HG02798 (cell line): Measurements from ENCODE around the gene INPP4B.

Source experiments
- ATAC-seq: cut with Tn5 transposase; IDR thresholded peaks from one replicate; pipeline ENCODE4 v1.9.1; 2021; ENCODE audit warnings: mild to moderate bottlenecking; ENCODE audit not compliant: unreplicated experiment, poor library complexity

Gene INPP4B

GRCh38 chr4:142218726-142219125 is 627.4 kb downstream of the INPP4B start:
- no peak for ATAC-seq

DNA sequence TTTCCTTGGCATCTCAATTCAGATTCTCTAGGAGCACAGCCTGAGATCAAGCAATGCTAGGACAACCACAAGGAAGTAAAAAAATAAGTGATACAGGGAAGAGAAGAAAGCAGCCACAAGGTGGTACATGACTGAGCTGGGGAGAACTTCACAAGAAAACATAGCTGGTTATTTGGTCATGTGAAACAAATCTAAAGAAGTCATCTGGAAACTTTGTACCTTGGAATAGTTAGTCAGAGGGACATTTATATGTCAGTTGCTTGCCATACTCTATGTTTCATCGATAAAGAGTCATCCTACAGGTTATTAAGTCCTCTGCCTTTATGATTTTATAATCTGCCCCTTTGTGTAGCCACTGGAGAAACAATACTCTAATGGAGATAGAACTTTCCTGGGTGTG is 634.7 kb downstream of the INPP4B start:
- no peak for ATAC-seq

GRCh38 chr4:142203505-142203904 is 642.6 kb downstream of the INPP4B start:
- no peak for ATAC-seq

DNA sequence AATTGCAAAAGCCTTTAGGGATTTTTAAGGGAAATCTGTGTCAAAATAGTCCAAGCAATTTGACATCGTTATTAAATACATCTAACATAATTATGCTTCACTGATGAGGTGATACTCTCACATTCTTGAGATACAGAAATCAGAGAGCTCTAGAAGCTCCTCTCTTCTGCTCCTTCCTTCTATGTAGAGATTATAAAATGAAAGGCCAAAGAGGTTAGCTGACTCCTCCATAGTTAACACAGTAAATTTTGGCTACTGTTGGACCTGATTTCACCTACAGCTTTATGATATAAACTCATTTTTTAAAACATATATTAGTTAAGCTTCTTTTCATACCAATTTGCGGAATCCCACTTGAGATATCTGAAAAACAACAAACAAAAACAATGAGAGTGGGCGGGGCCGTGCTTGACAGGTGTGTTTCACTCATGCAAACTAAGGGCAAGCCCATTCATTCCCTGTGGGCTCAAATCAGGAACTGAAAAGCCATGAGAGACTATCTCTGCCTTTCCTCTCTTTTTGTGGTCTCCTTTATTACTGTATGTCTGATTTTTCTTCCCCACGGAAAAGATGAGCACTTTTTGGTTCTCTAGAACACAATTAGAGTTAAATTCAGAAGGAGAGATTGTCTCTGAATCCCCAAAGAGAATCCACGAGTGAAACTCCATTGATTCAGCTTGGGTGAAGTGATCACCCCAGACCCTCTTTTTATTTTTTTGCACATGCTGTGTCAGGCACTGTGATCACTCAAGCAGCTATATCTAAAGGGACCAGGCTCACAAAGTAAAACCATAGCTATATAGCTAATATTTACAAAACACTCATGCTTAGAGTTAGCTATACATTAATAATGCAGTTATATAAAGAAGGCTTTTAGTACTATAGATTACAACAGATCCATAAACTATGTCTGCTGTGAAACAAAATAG is 643.4 kb downstream of the INPP4B start:
- peak; percentile 91 for ATAC-seq

GRCh38 chr4:142201041-142201440 is 645.1 kb downstream of the INPP4B start:
- no peak for ATAC-seq

DNA sequence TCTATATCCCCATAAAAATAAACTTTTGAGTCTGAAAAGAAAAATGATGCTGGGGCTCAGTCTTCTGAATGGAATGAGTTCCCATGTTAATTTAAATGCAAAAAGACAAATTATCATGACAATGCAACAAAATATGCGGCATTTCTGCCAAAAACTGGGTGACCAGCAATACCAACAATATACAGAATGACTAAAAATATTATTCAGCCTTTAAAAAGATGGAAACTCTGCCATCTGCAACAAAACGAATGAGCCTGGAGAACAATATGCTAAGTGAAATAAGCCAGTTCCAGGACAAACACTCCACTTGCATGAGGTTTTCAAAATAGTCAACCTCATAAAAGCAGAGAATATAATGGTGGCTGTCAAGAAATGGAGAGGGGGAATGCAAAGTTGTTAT is 651.2 kb downstream of the INPP4B start:
- ATAC-seq: no peak

DNA sequence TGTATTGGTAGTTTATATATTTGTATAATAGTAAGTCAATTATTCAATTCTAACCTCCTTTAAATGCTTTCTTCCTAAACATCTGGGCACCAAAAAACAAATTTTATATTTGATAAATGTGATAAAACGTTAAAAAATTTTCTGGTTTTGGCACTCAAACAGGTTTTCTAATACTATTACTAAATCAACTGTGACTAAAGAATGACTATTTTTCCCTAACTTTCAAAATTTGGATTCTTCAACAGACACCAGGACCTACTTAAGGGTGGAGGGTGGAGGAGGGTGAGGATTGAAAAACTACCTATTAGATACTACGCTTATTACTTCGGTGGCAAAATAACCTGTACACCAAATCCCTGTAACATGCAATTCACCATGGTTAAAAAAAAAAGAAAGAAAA is 654.2 kb downstream of the INPP4B start:
- ATAC-seq: no peak

- ATAC-seq: no peak
Measured at GRCh38 chr4:142181021-142181420, 665.1 kb downstream of the INPP4B start.

- ATAC-seq: no peak
Measured at GRCh38 chr4:142169216-142169615, 676.9 kb downstream of the INPP4B start.

- ATAC-seq: no peak
Measured at GRCh38 chr4:142168181-142168580, 677.9 kb downstream of the INPP4B start.

DNA sequence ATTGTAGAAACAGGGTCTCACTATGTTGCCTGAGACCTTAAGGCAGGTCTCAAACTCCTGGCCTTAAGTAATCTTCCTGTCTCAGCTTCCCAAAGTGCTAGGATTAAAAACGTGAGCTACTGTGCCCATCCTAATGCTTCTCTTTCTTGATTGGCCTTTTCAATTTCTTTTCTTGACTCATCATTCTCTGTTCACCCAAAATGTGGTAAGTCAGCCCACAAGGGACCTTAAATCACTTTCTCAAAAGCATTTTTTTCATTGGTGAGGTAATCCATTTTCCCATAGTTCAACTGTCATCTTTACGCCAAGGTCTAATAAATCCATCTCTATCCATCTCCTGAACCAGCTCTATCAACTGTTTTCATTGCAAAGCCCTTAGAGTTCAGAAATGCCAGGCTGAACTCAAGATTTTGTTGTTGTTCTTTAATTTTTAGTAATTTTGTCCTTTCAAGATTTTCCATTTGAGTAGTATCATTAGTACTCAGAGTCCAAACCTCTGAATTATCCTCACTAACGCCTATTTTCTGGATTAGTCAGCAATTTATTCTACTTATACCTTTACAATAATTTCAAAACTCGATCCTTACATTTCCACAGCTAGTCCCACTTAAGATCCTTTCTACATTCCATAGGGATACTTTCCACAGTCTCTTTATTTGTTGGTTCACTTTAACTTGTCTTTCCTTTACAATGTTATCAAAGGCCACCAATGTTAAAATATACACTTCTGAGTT is 681.2 kb downstream of the INPP4B start:
- no peak for ATAC-seq

GRCh38 chr4:142161086-142161485 is 685.0 kb downstream of the INPP4B start:
- no peak for ATAC-seq

- ATAC-seq: no peak
Measured at GRCh38 chr4:142160509-142160908, 685.6 kb downstream of the INPP4B start.

DNA sequence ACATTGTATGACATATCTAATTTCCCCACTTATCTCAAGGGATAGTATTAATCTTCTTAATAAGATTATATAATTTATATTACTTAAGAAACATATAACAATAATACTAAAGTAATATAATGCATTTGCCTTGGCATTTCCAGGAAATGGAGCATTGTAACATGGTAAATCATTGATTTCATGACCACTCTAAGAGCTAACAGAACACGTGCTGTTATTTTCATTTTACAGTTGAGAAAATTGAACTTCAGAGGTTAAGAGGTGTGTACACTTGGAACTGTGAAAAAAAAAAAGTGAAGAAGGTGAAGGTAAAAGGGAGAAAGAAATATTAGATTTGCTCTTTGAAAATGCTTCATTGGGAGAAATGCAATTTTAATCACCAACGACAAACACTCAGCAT is 687.1 kb downstream of the INPP4B start:
- no peak for ATAC-seq

GRCh38 chr4:142156256-142156655 is 689.8 kb downstream of the INPP4B start:
- no peak for ATAC-seq

DNA sequence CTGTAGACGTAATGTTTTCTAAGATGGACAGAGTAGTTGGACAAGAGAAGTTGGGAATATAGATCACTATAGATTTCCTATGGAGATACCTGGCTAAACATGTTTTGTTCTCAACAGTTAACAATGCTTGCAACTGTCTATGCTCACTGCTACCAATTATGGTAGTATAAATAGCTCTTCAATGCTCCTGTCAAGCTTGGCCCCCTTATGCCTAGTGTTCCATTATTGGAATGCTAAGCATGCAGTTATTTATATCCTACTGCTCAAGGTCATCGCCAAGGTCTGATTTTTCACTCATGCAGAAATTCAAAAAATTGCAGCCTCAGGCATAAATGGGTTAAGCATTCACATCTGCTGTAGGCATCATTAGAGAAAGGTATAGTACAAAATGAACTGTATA is 690.8 kb downstream of the INPP4B start:
- ATAC-seq: no peak

GRCh38 chr4:142150483-142150882 is 695.6 kb downstream of the INPP4B start:
- no peak for ATAC-seq

- ATAC-seq: no peak
Measured at GRCh38 chr4:142144813-142145212, 701.3 kb downstream of the INPP4B start.

GRCh38 chr4:142142366-142143054 is 703.6 kb downstream of the INPP4B start:
- no peak for ATAC-seq

DNA sequence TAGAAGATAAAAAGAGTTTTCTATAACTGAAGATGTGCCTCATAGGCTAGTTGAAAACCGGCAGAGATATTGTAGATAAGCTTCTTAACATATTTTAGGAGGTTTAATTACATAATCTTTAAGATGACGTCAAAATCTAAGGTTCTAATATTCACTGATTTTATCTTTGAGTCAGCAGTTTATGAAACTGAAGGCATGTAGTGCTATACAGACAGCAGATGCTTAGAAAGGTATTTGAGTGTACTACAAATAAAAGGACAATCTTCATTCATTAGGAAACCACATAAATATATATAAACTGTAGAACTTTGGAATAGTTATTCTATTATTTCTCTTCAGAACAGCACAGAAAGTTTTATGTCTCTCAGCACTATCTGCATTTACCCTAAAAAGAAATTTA is 704.9 kb downstream of the INPP4B start:
- no peak for ATAC-seq

DNA sequence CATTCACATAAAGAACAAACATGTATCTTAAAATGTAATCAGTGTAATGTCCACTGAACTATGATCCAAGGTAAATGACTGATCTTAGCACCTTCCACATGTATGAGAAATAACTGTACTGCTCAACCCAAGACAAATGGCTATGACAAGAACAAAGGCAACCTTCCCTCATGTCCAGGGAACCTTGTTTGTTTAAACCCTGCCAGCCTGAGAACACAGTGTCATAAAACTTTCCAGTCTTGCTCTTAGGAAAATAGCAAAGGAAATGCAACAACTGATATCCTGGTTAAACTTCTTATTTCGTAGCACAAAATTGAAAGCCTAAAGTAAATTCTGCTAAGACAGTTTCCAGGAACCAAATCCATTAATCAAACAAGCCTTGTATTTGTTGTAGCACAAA is 715.4 kb downstream of the INPP4B start:
- no peak for ATAC-seq
